HG03432 (cell line): ENCODE data around the gene EXOC4.
"Not testable (repeated sequence)": the region's sequence is repeated elsewhere in the genome, so short reads cannot be mapped to it uniquely, and the experiment has no call there.

ENCODE experiments used
- ATAC-seq: cut with Tn5 transposase; IDR thresholded peaks from one replicate; pipeline ENCODE4 v1.9.1; 2021; ENCODE audit warnings: mild to moderate bottlenecking, moderate library complexity; ENCODE audit not compliant: unreplicated experiment

The EXOC4 gene

DNA sequence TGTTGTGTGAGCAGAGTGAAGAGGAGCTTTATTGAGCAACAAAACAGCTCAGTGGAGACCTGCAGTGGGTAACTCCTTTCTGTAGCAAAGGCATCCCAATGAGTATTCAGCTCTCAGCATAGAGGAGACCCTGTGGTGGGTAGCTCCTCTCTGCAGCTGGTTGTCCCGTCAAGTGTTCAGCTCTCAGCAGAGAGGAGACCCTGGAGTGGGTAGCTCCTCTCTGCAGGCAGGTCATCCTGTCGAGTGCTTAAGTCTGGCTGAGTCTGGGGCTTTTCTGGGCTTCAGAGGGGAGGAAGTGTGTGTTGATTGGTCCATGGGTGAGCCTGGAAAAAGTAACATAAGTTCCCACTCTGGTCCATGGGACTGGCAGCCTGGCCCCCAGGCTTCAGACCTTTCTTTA, 702.3 kb downstream of the EXOC4 start:
- no peak for ATAC-seq

GRCh38 chr7:133957845-133958244, 705.0 kb downstream of the EXOC4 start:
- no peak for ATAC-seq

- ATAC-seq, result no peak
These were observed 705.9 kb downstream of the EXOC4 start for GRCh38 chr7:133958822-133959221.

GRCh38 chr7:133959505-133959904, 706.6 kb downstream of the EXOC4 start:
- no peak for ATAC-seq

DNA sequence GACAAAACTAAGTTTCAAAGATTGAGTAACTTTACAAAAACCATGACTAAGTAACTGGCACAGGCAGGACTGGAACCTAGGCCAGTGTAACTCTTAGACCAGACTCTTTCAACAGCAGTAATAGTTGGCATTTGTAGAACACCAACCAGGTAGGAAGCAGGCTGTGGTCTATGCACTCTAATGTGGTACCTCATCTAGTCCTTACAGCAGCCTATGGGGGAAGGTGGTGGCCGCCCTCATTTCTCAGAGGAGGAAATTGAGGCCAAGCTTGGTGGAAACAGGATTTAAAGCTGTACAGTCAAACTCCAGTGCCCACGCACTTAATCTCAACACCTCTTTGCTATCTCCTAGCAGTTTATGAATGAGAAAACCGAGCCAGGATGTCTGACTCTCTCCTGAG, 708.8 kb downstream of the EXOC4 start:
- ATAC-seq, result no peak

DNA sequence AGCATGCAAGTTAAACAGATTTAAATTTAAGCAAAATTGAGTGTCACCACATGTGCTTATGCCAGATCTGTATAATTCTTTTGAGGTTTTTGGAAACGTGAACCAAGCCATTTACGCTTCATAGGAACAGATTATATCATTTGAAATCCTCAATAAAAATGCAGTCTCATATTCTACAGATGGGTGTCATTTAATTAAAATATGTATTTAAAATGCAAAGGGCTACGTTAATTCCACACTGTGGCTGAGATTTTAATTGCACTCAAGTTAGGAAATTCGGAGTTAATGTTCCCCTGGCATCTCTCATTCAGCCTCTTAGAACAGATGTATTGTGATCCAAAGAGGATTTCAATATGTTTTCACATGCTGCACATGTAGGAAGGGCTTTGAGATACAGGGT, 709.8 kb downstream of the EXOC4 start:
- no peak for ATAC-seq

- no peak for ATAC-seq
These were observed 710.8 kb downstream of the EXOC4 start for GRCh38 chr7:133963629-133964028.

DNA sequence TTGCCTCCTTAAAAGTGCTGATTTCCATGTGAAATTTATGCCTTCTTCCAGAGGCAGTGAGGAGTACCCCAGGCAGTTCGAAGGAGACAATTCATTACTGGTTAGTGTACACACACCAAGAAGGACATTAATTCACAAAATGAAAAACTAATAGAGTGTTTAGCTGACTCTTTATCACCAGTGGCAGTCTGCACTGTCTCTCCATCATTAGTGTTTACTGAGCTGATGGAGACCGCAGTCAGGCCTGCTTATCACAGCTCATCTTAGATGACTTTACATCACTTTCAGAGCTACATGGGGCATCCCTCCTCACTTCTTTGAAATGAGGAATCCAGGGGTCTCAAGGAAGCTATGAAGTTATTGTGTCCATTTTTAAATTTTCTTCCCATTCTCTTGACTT, 718.7 kb downstream of the EXOC4 start:
- ATAC-seq, result no peak

DNA sequence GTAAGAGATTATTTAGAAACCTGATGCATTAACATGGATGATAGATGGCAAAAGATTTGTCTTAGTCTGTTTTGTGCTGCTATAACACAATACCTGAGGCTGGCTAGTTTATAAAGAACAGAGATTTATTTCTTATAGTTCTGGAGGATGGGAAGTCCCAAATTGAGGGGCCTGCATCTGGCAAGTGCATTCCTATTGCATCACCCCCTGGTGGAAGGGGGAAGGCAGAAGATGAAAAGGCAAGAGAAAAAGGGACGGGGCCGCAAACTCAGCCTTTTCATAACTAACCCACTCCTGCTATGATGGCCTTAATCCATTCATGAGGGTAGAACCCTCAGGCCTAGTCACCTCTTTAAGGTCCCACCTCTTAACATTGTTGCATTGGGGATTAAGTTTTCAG, 720.8 kb downstream of the EXOC4 start:
- ATAC-seq, result no peak

DNA sequence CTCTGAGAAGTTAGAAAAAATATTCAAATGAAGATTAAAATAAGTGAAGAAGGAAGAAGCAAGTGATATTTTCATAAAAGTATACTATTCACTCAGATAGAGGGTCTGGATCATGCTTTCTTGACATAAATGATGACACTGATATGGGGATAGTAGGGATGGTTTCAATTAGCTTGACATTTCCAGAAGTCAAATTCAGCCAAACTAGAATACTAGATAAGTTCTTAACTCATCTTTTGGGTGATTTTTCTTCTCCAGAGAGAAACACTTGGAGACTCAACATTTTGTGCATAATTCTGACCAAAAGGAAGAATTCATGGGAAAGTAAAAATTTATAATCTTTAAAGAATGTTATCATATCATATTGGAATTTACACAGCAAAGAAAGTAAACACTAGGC, 722.3 kb downstream of the EXOC4 start:
- ATAC-seq, result no peak

GRCh38 chr7:133976140-133976539, 723.3 kb downstream of the EXOC4 start:
- no peak for ATAC-seq

DNA sequence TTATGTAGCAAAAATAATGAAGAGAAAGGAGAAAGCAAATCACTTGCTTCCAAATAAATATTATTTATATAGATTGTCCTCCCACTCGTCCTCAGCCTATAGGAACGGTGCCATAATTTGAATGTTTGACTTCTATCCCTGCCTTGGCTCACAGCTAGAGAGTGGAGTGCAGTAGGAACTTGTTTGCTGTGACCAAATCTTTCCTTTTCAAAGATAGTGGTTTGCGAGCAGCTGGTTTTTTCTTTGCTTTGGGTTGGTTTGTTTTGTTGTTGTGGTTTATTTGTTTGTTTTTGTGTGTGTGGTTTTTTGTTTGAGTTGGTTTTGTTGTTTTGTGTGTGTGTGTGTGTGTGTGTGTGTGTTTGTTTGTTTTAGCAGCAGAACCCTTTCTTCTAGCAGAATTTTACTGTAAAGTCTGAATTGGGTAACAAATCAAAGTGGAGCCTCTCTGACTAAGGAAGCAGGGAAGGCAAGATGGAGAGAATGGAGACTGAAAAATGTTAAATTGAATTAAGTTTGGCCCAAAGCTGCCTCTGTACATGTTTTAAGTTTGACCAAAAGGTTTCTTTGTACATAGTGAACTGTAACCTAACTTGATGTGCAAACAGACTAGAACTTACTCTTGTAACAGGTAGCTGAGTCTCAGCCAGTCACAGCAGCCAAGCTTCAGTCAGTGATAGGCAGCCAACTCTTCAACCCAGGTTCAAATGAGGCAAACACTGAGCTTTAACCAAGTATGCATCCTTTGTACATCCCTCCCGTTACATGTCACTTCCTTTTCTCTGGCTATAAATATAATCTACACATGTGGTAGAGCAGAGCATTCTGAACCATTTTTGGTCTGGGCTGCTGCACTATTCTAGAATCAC, 724.8 kb downstream of the EXOC4 start:
- no peak for ATAC-seq

- no peak for ATAC-seq
These were observed 725.8 kb downstream of the EXOC4 start for GRCh38 chr7:133978502-133979295.

GRCh38 chr7:133980804-133981203, 727.9 kb downstream of the EXOC4 start:
- ATAC-seq, result no peak

GRCh38 chr7:133983685-133984419, 731.0 kb downstream of the EXOC4 start:
- ATAC-seq, result no peak

GRCh38 chr7:133985300-133985699, 732.4 kb downstream of the EXOC4 start:
- no peak for ATAC-seq

- ATAC-seq, result no peak
These were observed 734.7 kb downstream of the EXOC4 start for GRCh38 chr7:133987582-133987981.

- ATAC-seq, result no peak
These were observed 740.7 kb downstream of the EXOC4 start for GRCh38 chr7:133993547-133993946.

- not testable (repeated sequence) for ATAC-seq
These were observed 741.2 kb downstream of the EXOC4 start for GRCh38 chr7:133994100-133994499.

DNA sequence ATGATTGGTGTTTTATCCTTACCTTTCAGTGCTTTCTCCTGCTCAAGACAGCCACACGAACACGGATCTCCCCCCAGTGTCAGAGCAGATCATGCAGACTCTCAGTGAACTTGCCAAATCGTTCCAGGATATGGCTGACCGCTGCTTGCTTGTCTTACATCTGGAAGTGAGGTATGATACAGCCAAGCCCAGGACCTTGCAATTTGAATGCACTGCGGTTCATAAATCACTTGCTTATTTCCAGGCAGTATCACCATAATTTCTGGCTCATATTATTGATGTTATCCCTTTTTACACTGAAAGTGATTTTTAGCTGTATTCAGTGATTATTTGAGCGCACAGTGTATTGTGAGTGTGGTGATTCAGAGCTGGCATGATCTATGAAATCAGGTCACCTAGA, 744.6 kb downstream of the EXOC4 start:
- no peak for ATAC-seq

DNA sequence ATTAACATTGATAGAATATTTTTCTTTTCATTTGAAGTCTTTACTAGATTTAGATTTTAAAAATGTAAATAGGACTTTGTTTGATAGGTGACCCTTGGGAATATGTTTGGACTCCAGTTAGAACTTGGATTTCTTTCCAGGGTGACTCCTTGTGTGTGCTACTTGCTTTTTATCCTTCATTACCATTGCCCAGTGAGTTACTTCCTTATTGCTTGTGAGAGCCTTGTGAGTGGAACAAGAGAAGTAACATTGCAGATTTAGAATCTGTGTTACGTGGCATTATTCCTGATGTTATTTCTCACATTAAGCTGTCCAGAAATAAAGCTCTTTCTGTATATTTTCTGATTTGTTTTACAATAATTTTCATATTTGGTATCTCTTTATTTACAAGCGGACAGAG, 746.3 kb downstream of the EXOC4 start:
- no peak for ATAC-seq
